Omental fat pad (tissue), 4 donors: Measurements from ENCODE around the gene PRKCZ. TPM values are rescaled to one million over a fixed set of nuclear protein-coding genes. Genes with fewer than 3 reads are reported as not detected.

Experiments
- ATAC-seq: fragments of 150-250 bp; one replicate; pipeline ENCODE4 v1.9.1; 2016; ENCODE audit warnings: mild to moderate bottlenecking, moderate library complexity; ENCODE audit not compliant: low FRiP score
- DNase-seq: peaks from one replicate; pipeline ENCODE4 v3.0.0-alpha.2; 2019; ENCODE audit warnings: low spot score
- total RNA-seq, 4 donors: library from RNA; depleted of rRNA; stranded (reverse); fragments of >200 nt; gene quantifications; one replicate each; pipeline ENCODE4 v1.1.0, GENCODE V29; 2016
- TF ChIP-seq, protein P1 (sequence below), 3 donors: fragments of 450-650 bp; IDR thresholded peaks; one replicate each; pipeline ENCODE4 v1.5.1; 2016 to 2017; ENCODE audit warnings: antibody characterized with exemption in 3 of 3, mild to moderate bottlenecking in 3 of 3, moderate library complexity in 2 of 3

The PRKCZ gene
- total RNA-seq, 4 donors from 2014 or later, result 2.5 to 8.1 (median 2.6) TPM

DNA sequence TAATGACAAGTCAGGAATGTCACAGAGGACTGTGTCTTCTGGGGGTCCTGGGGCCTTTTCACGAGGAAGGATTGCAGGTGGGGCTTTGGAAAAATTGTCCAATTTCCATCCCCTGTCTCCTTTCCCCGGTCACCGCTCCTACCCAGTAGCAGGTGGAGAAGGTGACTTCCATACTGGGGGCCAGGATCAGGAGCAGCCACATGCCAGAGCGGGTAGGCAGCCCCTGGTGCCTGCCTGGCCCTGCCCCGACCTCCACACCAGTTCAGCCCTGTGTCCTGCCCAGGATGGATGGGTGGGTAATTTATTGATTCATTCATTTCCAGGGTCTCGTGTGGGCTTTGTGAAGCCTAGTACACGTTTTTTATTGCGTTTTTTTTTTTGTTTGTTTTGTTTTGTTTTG lies 51.7 kb downstream of the PRKCZ start:
- TF ChIP-seq, protein P1, sequence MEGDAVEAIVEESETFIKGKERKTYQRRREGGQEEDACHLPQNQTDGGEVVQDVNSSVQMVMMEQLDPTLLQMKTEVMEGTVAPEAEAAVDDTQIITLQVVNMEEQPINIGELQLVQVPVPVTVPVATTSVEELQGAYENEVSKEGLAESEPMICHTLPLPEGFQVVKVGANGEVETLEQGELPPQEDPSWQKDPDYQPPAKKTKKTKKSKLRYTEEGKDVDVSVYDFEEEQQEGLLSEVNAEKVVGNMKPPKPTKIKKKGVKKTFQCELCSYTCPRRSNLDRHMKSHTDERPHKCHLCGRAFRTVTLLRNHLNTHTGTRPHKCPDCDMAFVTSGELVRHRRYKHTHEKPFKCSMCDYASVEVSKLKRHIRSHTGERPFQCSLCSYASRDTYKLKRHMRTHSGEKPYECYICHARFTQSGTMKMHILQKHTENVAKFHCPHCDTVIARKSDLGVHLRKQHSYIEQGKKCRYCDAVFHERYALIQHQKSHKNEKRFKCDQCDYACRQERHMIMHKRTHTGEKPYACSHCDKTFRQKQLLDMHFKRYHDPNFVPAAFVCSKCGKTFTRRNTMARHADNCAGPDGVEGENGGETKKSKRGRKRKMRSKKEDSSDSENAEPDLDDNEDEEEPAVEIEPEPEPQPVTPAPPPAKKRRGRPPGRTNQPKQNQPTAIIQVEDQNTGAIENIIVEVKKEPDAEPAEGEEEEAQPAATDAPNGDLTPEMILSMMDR (IDR thresholded peaks at IDR 0.05), result no peak
- ATAC-seq (no peak), DNase-seq (no peak)

DNA sequence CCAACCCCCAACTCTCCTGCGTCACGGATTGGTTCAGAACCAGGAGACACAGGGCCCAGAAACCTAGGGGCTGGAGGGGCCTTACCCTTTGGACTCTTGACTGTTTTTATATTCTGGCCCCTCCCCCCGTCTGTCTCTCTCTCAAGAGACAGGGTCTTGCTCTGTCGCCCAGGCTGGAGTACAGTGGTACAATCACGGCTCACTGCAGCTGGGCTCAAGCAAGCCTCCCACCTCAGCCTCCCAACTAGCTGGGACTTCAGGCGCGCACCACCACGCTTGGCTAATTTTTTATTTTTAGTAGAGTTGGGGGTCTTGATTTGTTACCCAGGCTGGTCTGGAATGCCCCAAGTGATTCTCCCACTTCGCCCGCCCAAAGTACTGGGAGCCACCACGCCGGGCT lies 52.5 kb downstream of the PRKCZ start:
- DNase-seq (no peak), ATAC-seq (no peak)
- TF ChIP-seq, protein P1 (IDR thresholded peaks at IDR 0.05), result no peak

DNA sequence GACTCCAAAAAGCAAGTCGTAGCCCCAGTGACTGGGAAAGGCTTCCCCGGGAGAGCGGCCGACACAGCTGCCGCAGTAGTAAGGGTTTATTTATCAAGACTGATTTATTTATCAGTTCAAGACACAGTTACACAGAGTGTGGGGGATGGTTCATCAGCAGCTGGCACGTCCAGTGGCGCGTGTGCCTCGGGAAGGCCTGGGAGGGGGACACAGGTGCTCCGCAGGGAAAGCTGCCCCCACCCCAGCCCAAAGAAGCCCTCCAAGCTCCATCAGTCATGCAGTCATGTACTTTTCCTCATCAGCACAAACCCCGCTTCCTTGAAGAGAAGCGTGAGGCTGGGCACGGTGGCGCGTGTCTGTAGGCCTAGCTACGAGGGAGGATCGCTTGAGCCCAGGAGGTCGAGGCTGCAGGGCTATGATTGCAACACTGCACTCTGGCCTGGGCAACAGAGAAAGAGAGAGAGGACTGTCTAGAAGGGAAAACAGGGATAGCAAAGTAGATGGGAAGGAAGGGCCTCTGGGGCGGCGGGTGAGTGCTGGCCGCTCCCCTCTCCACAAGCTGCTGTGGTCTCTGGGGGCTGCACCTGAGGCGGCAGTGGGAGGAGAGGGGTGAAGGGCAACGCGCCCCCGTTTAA lies 53.2 kb downstream of the PRKCZ start:
- TF ChIP-seq, protein P1 (IDR thresholded peaks at IDR 0.05), result no peak
- no peak for DNase-seq
- ATAC-seq, result no peak

DNA sequence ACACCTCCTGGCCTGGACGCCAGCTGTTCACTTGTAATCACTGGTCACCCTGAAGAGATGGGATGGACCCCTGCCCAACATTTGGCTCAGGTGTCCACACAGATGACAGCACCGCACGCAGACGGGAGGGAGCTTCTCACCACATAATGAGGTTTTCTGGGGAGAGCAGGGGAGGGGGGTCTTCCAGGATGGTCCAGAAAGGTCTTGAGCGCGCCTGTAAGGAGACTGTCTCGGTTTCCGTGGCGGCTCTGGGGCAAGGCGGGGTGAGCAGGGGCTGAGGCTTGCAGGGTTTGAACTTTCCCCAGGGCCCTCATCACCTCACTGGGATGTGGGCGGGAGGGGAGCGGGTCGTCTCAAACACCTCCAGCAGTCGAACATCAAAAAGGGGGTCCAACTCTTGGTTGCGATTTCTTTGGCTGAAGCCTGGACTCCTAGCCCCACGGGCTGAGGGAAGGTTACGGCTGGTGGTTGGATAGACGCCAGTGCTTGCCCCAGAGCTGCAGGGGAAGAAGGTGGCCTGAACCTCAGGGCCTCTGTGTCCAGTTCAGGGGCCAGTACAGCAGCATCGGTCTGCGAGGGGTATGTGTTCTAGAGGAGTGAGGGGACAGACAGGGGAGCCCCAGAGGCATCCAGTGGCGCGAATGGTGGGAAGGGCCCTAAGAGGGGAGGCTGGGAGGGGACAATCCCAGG lies 53.8 kb downstream of the PRKCZ start:
- DNase-seq, result no peak
- TF ChIP-seq, protein P1 (IDR thresholded peaks at IDR 0.05), result no peak
- no peak for ATAC-seq

DNA sequence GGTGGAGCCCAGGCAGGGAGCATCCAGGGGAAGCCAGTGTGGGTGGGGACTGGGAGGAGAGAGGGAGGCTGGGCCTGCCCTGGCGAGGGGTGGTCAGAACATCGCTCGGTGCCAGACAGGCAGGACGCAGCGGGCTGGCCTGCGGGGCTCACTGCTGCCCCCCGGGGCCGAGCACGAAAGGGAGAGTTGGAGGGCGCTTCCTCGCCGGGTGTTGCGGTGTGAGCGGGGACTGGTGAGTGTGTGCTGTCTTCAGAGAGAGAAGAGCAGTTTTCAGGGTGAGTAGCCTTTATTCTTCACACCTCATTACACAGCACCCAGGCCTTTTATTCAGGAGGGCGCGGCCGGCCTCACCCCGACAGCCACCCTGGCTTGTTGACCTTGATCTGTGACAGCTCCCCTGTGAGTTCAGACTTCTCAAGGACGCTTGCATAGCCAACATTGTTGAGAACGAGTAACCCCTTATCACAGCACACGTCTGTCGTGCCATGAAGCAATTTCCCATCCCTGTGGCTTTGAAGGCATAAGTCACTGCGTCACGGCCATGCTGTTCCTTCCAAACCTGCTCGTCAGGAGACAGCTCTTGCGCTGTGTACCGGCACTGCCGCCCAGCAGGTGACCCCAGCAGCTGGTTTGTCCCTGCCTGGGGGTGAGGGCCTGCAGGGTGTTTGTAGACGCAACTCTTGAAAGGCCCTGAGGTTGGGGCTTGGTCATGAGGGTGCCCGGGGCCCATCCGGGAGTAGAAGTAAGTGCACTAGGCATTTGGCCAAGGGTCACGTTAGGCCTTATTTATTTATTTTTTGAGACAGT lies 54.6 kb downstream of the PRKCZ start:
- DNase-seq, result no peak
- TF ChIP-seq, protein P1 (IDR thresholded peaks at IDR 0.05), result no peak
- ATAC-seq, result no peak

DNA sequence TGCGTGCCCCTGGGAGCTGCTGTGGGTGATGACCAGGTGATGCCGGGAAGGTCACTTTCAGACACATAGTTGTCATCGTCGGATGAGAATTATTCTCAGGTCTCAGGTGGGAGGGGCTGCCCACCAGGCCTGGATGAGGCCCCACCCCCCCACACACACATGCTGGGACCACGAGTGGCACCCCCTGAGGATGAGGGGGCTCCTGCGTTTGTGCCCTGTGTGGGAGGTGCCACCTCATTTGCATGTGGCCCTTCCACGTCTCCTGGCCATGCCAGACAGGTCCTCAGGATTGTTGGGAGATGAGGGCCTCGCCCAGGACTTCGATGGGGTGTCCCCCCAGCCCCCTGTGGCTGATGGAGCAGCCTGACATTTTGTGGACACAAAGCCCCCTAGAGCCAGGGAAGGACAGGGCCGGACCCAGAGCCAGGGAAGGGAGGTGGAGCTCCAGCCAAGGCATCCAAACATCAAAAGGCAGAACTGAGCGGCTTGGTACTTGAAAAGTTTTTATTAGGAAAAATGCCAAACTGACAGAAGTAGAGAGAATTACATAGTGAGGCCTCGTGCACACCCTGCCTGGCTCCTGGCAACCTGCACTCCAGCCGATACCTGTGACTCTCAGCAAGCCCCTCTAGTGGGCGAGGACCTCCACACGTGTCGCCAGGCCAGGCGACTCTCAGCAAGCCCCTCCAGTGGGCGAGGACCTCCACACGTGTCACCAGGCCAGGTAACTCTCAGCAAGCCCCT lies 55.7 kb downstream of the PRKCZ start:
- ATAC-seq (no peak), DNase-seq (no peak)
- TF ChIP-seq, protein P1 (IDR thresholded peaks at IDR 0.05), result no peak
